ACC112 (cell line): ENCODE measurements around the gene CREBL2.
"Not testable (repeated sequence)": the region's sequence is repeated elsewhere in the genome, so short reads cannot be mapped to it uniquely, and the experiment has no call there.

Experiments used
- H2AFZ ChIP-seq: fragments of 200-600 bp; sonication (generic); one replicate; pipeline ENCODE4 v1.6.0; 2017; ENCODE audit warnings: antibody characterized with exemption, low read length; ENCODE audit not compliant: unreplicated experiment
- H3K27ac ChIP-seq: fragments of 200-600 bp; sonication (generic); 2 replicates; pipeline ENCODE4 v1.5.1; 2014; ENCODE audit warnings: low read depth, mild to moderate bottlenecking, antibody characterized with exemption, low read length, moderate library complexity
- H3K27me3 ChIP-seq: fragments of 200-600 bp; sonication (generic); 2 replicates; pipeline ENCODE4 v1.6.1; 2014; ENCODE audit warnings: mild to moderate bottlenecking, antibody characterized with exemption, low read length, moderate library complexity, mixed read lengths; ENCODE audit not compliant: insufficient read depth
- H3K36me3 ChIP-seq: fragments of 200-600 bp; sonication (generic); 2 replicates; pipeline ENCODE4 v1.6.1; 2016; ENCODE audit warnings: mild to moderate bottlenecking, antibody characterized with exemption, low read length, moderate library complexity, mixed read lengths; ENCODE audit not compliant: insufficient read depth
- H3K4me1 ChIP-seq: fragments of 200-600 bp; sonication (generic); one replicate; pipeline ENCODE4 v1.6.1; 2016; ENCODE audit warnings: low read length, mixed read lengths; ENCODE audit not compliant: insufficient read depth, unreplicated experiment, control insufficient read depth
- H3K4me3 ChIP-seq: fragments of 200-600 bp; sonication (generic); 2 replicates; pipeline ENCODE4 v1.5.1; 2014; ENCODE audit warnings: mild to moderate bottlenecking, low read depth, low read length
- H3K79me2 ChIP-seq: fragments of 200-600 bp; sonication (generic); one replicate; pipeline ENCODE4 v1.6.0; 2016; ENCODE audit warnings: low read length; ENCODE audit not compliant: control insufficient read depth, unreplicated experiment, insufficient read depth

Gene CREBL2

DNA sequence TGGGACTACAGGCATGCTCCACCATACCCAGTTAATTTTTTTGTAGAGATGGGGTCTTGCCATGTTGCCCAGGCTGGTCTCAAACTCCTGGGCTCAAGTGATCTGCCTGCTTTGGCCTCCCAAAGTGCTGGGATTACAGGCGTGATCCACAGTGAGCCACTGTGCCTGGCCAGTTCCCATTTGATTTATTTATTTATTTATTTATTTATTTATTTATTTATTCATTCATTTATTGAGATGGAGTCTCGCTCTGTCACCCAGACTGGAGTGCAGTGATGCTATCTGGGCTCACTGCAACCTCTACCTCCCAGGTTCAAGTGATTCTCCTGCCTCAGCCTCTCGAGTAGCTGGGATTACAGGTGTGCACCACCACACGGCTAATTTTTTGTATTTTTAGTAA is 41.0 kb downstream of the CREBL2 start:
- H3K27ac ChIP-seq, H3K36me3 ChIP-seq: not testable (repeated sequence)

DNA sequence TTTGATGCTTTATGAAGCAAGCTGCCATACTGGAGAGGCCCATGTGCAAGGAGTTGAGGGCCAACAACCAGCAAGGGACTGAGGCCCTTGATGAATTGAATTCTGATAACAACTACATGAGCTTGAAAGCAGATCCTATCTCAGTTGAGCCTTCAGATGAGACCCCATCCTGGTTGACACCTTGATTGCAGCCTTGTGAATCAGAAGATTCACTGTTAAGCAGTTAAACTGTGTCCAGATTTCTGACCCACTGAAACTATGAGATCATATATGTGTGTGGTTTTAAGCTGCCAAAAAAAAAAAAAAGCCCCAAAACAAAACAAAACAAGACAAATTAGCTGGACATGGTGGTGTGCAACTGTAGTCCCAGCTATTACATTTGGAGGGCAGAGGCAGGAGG is 42.2 kb downstream of the CREBL2 start:
- Histone ChIP-seq H3K79me2 (no peaks in the 10 kb centered on the region), H3K4me3 (no peak overlapping the region), H3K36me3 (no peaks in the 10 kb centered on the region), H3K27me3 (no peaks in the 10 kb centered on the region), H2AFZ (no peak overlapping the region), H3K27ac (no peak overlapping the region), H3K4me1 (peaks cover 4% of the 10 kb centered on the region)

More for the DNA sequence above, 41.0 kb downstream of the CREBL2 start:
- H3K4me1 ChIP-seq, H3K27me3 ChIP-seq, H3K79me2 ChIP-seq, H3K4me3 ChIP-seq, H2AFZ ChIP-seq: not testable (repeated sequence)

DNA sequence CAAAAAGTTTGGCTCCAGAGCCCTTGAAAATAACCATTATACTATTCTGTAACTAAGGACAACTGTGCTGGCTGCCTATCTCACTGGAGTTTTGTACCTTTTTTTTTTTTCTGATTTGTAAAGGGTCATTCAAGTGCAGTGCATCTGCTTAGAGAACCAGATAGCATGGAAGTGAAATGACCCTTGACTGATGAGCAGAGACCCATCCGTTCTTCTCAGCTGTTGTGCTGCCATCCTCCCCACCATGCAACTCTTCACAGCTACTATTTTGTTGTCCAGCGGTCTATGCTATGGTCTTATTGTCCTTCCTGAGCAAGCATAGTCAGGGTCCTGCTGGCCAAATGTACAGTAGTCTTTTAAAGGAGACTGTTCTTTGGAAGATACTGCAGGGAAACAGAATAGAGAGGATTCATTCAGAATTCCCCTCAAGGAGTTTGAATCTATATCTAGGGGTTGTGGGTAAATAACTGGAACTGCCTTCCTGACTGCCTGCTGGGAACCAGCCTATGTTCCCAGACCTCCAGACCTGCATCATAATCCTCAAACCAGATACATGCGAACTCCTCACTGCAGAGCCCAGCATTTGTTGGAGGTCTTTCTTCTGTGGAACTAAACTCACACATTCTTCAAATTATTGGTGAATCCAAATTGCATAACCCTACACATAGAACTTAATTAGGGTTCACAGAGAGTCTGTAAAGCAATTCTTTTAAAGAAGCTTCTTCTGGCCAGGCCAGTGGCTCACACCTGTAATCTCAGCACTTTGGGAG is 43.2 kb downstream of the CREBL2 start:
- Histone ChIP-seq H3K36me3 (no peaks in the 10 kb centered on the region), H3K4me1 (peaks cover 4% of the 10 kb centered on the region), H2AFZ (no peak overlapping the region), H3K27me3 (no peaks in the 10 kb centered on the region), H3K4me3 (no peak overlapping the region), H3K27ac (no peak overlapping the region), H3K79me2 (no peaks in the 10 kb centered on the region)

DNA sequence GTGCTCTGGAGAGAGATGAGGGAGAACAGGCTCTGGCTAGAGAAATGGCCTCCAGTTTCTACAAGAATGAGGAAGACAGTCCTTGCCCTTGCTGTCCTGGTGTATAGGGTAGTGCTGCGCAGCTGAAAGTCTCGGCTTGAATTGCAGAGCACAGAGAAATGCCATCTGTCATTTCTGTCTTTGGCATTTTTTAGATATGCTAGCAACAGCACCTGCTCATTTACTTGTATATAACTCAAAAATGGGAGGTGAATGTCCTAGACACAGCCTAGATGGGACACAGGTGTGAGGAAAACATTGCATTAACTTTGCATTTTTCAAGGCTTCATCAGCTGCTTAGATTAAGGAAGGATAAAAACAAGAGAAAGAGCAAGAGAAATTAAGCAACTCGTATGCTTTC is 48.5 kb downstream of the CREBL2 start:
- H3K4me1 ChIP-seq, result peaks cover 22% of the 10 kb centered on the region

DNA sequence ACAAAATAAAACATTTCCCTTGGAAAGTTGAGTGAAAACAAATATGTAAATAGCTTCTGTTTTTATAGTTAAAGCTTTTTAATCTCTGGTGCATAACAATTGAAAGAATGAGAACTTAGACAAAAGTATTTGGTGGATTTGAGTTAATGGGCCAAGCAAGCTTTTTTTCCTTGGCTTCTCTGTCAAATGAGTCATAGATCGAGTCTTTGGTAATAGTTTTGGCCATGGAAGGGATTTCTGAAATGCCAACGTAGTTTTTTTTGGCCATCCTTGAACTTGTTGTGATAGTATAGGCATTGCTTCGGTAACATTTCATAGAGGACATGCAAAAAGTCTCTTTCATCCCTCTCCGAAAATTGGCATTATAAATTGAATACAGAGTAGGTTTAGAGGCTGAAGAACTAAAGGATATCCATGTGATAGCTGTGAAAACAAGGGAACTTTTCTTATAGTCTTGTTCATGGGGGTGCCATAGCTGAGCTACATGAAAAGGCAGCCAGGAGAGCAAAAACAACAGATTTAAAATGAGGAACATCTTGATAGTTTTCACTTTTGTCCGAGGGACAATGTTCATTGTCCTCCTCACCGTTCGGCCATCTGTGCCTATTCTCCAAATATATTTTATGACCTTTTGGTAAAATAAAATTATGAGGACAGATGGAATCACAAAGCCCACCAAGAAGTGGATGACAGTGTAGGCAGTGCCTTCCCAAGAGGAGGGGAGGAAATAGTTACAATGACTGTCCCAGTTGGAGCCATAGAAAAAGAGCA is 49.6 kb downstream of the CREBL2 start:
- no peaks in the 10 kb centered on the region for H3K36me3 ChIP-seq
- no peaks in the 10 kb centered on the region for H3K27me3 ChIP-seq
- no peak overlapping the region for H3K4me3 ChIP-seq
- H3K79me2 ChIP-seq, result no peaks in the 10 kb centered on the region
- no peak overlapping the region for H2AFZ ChIP-seq
- no peak overlapping the region for H3K27ac ChIP-seq
- peaks cover 18% of the 10 kb centered on the region for H3K4me1 ChIP-seq

More for the DNA sequence above, 48.5 kb downstream of the CREBL2 start:
- Histone ChIP-seq H2AFZ (no peak overlapping the region), H3K4me3 (no peak overlapping the region), H3K27me3 (no peaks in the 10 kb centered on the region), H3K36me3 (no peaks in the 10 kb centered on the region), H3K79me2 (no peaks in the 10 kb centered on the region), H3K27ac (no peak overlapping the region)

DNA sequence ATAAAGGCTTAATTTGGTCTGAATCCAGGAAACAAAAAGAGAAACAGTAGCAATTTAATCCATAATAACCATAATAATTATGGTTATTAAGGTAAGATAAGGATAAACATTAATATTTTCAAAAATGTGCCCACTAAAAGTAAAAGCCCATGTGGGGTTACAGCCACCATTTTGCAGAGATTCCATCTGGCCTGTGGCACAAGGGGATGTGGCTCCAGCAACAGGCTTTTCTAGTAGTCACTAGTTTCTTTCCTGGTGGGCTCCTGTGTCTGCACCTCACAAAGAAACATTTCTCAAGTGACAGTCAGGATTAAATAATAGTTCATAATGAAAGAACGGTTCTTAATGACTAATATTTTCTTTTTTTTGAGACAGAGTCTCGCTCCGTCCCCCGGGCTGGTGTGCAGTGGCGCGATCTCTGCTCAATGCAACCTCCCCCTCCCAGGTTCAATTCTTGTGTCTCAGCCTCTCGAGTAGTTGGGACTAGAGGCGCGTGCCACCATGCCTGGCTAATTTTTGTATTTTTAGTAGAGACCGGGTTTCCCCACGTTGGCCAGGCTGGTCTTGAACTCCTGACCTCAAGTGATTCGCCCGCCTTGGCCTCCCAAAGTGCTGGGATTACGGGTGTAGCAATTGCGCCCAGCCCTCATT is 52.1 kb downstream of the CREBL2 start:
- Histone ChIP-seq H3K27ac (no peak overlapping the region), H3K36me3 (no peaks in the 10 kb centered on the region)

DNA sequence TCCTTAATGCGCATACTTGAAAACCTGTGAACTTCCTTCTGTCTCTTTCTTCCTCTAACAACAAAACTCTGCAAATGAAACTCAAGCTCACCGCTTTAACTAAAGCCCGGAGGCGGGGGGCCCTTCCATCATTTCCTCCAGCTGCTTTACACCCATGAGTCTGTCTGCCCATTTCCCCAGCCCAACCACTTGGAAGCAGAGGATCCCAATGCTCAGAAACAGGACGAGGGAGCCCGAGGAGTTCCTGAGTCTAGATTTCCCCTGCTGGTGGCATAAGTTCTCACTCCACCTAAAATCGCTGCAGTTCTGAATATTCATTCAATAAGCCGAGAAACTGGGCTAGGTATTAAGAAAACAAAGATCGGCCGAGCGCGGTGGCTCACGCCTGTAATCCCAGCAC is 53.5 kb downstream of the CREBL2 start:
- no peaks in the 10 kb centered on the region for H3K27me3 ChIP-seq
- no peak overlapping the region for H2AFZ ChIP-seq
- no peak overlapping the region for H3K4me3 ChIP-seq
- H3K79me2 ChIP-seq, result no peaks in the 10 kb centered on the region
- H3K27ac ChIP-seq, result no peak overlapping the region
- H3K4me1 ChIP-seq, result peaks cover 18% of the 10 kb centered on the region
- no peaks in the 10 kb centered on the region for H3K36me3 ChIP-seq

More for the DNA sequence above, 52.1 kb downstream of the CREBL2 start:
- Histone ChIP-seq H3K79me2 (no peaks in the 10 kb centered on the region), H2AFZ (no peak overlapping the region), H3K4me1 (peaks cover 18% of the 10 kb centered on the region), H3K27me3 (no peaks in the 10 kb centered on the region), H3K4me3 (no peak overlapping the region)

DNA sequence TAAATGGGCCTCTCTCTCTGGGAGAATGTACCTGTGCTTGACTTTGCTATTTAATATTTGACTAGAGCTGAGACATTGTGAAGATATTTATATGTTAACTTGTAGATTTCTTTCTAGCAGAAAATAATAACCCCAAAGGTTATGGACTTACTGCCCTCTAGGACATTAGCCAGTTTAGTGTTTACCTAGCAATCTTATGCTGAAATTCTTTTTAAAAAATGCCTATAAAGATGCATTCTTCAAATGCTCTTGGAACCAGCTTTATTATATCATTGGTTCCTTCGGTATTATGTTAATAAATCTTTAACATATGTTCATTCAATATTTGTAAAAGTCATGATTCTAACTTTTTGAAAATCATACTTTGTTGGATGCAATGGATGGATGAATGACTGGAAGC is 56.3 kb downstream of the CREBL2 start:
- Histone ChIP-seq H3K36me3 (no peaks in the 10 kb centered on the region), H3K27me3 (no peaks in the 10 kb centered on the region), H2AFZ (no peak overlapping the region), H3K27ac (no peak overlapping the region), H3K4me3 (no peak overlapping the region), H3K79me2 (no peaks in the 10 kb centered on the region), H3K4me1 (peaks cover 14% of the 10 kb centered on the region)

DNA sequence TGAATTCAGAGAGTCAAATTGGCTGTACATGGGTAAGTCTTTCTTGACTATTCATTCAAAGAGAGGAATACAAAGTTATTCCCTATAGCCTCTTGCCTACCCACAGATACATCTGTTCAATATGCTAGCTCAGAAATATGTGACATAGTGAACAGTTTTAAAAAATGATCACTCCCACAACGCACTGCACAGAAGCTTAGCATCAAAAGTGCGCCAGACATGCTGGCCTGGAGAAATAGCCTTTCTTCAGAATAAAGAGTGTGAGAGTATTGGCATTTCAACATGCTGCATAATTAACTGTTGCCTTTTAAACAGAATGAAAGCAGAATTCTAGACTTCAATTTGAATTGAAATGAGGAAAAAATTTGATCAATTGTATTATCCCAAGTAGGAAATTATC is 57.3 kb downstream of the CREBL2 start:
- Histone ChIP-seq H3K4me1 (peaks cover 19% of the 10 kb centered on the region), H2AFZ (no peak overlapping the region), H3K36me3 (no peaks in the 10 kb centered on the region), H3K79me2 (no peaks in the 10 kb centered on the region), H3K27me3 (no peaks in the 10 kb centered on the region), H3K4me3 (no peak overlapping the region), H3K27ac (no peak overlapping the region)

DNA sequence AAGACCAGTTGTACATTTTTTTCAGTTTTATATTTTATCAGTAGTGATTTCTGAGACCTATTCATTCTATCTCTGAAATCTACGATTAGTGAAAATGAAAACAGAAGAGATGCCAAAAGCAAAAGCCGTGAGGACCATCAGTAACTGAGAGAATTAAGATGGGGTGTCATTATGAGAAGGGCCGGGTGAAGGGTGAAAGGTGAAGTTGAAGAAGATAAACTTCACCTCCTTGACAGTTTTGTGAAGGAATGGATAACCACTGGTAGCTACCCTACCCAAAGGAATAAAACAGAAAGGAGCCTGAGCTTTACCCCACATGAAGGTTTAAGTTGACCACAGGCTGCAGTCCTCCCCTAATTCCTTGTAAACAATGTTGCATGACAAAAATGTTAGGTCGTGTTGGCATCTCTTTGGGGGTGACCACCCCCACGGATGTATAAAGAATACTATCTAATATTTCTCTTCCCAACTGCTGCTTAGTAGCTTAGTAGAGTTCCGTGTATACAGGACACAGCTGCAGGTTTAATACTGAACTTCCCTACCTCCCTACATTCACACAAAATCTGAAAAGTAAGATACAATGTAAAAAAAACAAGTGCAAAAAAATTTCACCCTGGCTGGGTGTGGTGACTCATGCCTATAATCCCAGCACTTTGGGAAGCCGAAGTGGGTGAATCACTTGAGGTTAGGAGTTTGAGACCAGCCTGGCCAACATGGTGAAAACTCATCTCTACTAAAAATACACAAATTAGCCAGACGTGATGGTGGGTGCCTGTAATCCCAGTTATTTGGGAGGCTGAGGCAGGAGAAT is 60.4 kb downstream of the CREBL2 start:
- H2AFZ ChIP-seq, result no peak overlapping the region
- no peak overlapping the region for H3K27ac ChIP-seq
- H3K36me3 ChIP-seq, result no peaks in the 10 kb centered on the region
- H3K4me3 ChIP-seq, result no peak overlapping the region
- no peaks in the 10 kb centered on the region for H3K27me3 ChIP-seq
- H3K79me2 ChIP-seq, result no peaks in the 10 kb centered on the region
- H3K4me1 ChIP-seq, result peaks cover 19% of the 10 kb centered on the region
